PC-9 (cell line): ENCODE measurements around the gene TBC1D2B. TPM values are rescaled to one million over a fixed set of nuclear protein-coding genes. Genes with fewer than 3 reads are reported as not detected.

Source experiments
- BruUV-seq: library from RNA; stranded (reverse); fragments of 400-500 nt; replicated peaks from 2 replicates; lab custom pipeline; 2021; lab: Mats Ljungman, UMichigan
- CTCF ChIA-PET: fragments of 300-600 bp; sonication (Branson Sonifier 250); formaldehyde crosslinking; loops from one replicate; lab custom pipeline; 2022; ENCODE audit warnings: antibody characterized with exemption; lab: Charles Lee
- POLR2A ChIA-PET: fragments of 300-600 bp; sonication (Branson Sonifier 250); formaldehyde crosslinking; loops from one replicate; lab custom pipeline; 2022; ENCODE audit warnings: antibody characterized with exemption; ENCODE audit not compliant: unreplicated experiment; lab: Charles Lee
- DNase-seq, 2 experiments: peaks; one replicate each; pipeline versions ENCODE4 v3.0.0 to v3.0.0-alpha.2; 2015 to 2022; ENCODE audit warnings: mixed read lengths in 1 of 2
- H2AFZ ChIP-seq: fragments of 200-600 bp; sonication (generic); 2 replicates; pipeline ENCODE4 v1.8.1; 2017; ENCODE audit warnings: antibody characterized with exemption
- H3F3A ChIP-seq: fragments of 200-600 bp; sonication (generic); 2 replicates; pipeline ENCODE4 v1.8.1; 2017; ENCODE audit warnings: antibody characterized with exemption, mild to moderate bottlenecking, low read depth; ENCODE audit not compliant: insufficient read depth
- H3K27ac ChIP-seq: fragments of 200-600 bp; sonication (generic); 2 replicates; pipeline ENCODE4 v1.6.1; 2016; ENCODE audit warnings: mixed run types
- H3K27me3 ChIP-seq: fragments of 200-600 bp; sonication (generic); 2 replicates; pipeline ENCODE4 v1.6.1; 2016; ENCODE audit warnings: low read depth, mixed run types; ENCODE audit not compliant: insufficient read depth
- H3K36me3 ChIP-seq: fragments of 200-600 bp; sonication (generic); 2 replicates; pipeline ENCODE4 v1.6.1; 2016; ENCODE audit warnings: low read depth, mixed run types
- H3K4me1 ChIP-seq: fragments of 200-600 bp; sonication (generic); replicated peaks from 2 replicates; pipeline ENCODE4 v1.6.1; 2016; ENCODE audit warnings: mixed run types; ENCODE audit not compliant: insufficient read depth
- H3K4me2 ChIP-seq: fragments of 200-600 bp; sonication (generic); 2 replicates; pipeline ENCODE4 v1.6.1; 2017; ENCODE audit warnings: mixed run types
- H3K4me3 ChIP-seq: fragments of 200-600 bp; sonication (generic); 2 replicates; pipeline ENCODE4 v1.6.1; 2016; ENCODE audit warnings: mixed run types
- H3K79me2 ChIP-seq: fragments of 200-600 bp; sonication (generic); 2 replicates; pipeline ENCODE4 v1.6.1; 2017; ENCODE audit warnings: low read depth, mixed run types
- H3K9me2 ChIP-seq: fragments of 200-600 bp; sonication (generic); 2 replicates; pipeline ENCODE4 v1.8.1; 2017; ENCODE audit warnings: mild to moderate bottlenecking; ENCODE audit not compliant: insufficient read depth
- H3K9me3 ChIP-seq: fragments of 200-600 bp; sonication (generic); 2 replicates; pipeline ENCODE4 v1.8.1; 2016; ENCODE audit warnings: low read depth; ENCODE audit not compliant: insufficient read depth
- H4K20me1 ChIP-seq: fragments of 200-600 bp; sonication (generic); 2 replicates; pipeline ENCODE4 v1.8.1; 2017; ENCODE audit not compliant: insufficient read depth
- EZH2 ChIP-seq: fragments of 200-600 bp; sonication (generic); IDR thresholded peaks from 2 replicates; pipeline ENCODE4 v1.8.0; 2017; ENCODE audit warnings: antibody characterized with exemption, low read depth
- intact Hi-C: fragments of 100-400 bp; cut with micrococcal nuclease; formaldehyde crosslinking; loops from one replicate; pipeline ENCODE4 v1.10.0; 2022; ENCODE audit not compliant: unreplicated experiment
- total RNA-seq: library from RNA; stranded (reverse); gene quantifications from 2 replicates; pipeline ENCODE4 v1.2.3, GENCODE V29; 2021
- TF ChIP-seq, protein P1 (sequence below): fragments of 200-600 bp; sonication (generic); conservative IDR thresholded peaks from 2 replicates; pipeline ENCODE4 v1.6.1; 2017; ENCODE audit warnings: mixed run types, antibody characterized with exemption, mild to moderate bottlenecking, moderate library complexity

The TBC1D2B gene
- total RNA-seq, 1 experiment from 2014 or later, result 27.7 TPM

DNA sequence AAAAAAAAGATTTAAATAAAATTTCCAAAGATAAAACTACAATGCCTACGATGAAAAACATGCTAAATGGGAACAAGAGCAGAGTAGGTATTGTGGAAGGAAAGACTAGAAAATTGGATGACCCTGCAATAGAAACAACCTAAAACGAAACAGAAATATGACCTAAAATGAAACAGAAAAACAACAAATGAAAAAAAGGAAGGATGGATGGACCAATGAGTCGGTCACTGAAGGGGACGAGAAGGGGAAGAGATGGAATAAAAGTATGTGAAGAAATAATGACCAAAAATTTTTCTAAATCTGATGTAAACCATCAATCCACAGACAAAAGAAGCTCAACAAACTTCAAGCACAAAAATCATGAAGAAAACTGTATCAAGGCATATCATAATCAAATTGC lies 44.8 kb downstream of the TBC1D2B start:
- H3K27ac ChIP-seq, result no peak overlapping the region
- intact Hi-C loops, result no loop called here
- H3K9me3 ChIP-seq, result no peaks in the 10 kb centered on the region
- H3K4me2 ChIP-seq, result no peak overlapping the region
- no peaks in the 10 kb centered on the region for H3K36me3 ChIP-seq
- no peaks in the 10 kb centered on the region for H3K79me2 ChIP-seq
- no peak for TF ChIP-seq EZH2
- TF ChIP-seq, protein P1, sequence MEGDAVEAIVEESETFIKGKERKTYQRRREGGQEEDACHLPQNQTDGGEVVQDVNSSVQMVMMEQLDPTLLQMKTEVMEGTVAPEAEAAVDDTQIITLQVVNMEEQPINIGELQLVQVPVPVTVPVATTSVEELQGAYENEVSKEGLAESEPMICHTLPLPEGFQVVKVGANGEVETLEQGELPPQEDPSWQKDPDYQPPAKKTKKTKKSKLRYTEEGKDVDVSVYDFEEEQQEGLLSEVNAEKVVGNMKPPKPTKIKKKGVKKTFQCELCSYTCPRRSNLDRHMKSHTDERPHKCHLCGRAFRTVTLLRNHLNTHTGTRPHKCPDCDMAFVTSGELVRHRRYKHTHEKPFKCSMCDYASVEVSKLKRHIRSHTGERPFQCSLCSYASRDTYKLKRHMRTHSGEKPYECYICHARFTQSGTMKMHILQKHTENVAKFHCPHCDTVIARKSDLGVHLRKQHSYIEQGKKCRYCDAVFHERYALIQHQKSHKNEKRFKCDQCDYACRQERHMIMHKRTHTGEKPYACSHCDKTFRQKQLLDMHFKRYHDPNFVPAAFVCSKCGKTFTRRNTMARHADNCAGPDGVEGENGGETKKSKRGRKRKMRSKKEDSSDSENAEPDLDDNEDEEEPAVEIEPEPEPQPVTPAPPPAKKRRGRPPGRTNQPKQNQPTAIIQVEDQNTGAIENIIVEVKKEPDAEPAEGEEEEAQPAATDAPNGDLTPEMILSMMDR, result no peak
- BruUV-seq, result no TSS peak
- H3K27me3 ChIP-seq, result no peaks in the 10 kb centered on the region
- no peaks in the 10 kb centered on the region for H4K20me1 ChIP-seq
- no peaks in the 10 kb centered on the region for H3K4me1 ChIP-seq
- H2AFZ ChIP-seq, result no peak overlapping the region
- CTCF ChIA-PET, result no interaction called here
- no peak overlapping the region for H3K4me3 ChIP-seq
- H3K9me2 ChIP-seq, result no peaks in the 10 kb centered on the region
- no peak for DNase-seq
- POLR2A ChIA-PET, result no interaction called here
- H3F3A ChIP-seq, result no peaks in the 10 kb centered on the region; the same call in 1 of the 2 replicates

DNA sequence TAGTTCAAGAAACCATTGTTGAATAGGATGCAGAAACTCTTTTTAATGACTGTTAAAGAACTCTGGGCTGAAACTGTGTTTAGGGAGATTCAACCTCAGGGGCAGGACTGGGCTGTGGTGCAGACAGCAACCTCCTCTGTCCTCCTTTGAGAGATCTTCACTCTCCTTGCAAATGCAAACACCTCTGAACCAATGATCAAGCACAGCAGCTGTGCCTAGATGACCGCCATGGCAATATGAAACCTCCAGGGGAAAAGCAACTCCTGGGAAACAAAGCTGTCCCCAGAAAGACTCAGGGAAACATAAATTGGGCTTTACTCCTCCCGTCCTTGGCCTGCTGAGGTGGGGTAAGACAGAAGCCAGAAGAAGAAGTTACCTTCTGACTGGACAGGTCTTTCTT lies 52.6 kb downstream of the TBC1D2B start:
- Histone ChIP-seq H3K27me3 (no peaks in the 10 kb centered on the region), H4K20me1 (no peaks in the 10 kb centered on the region), H3K4me3 (no peak overlapping the region), H3K4me1 (no peaks in the 10 kb centered on the region), H3F3A (no peaks in the 10 kb centered on the region), H2AFZ (no peak overlapping the region), H3K9me3 (no peaks in the 10 kb centered on the region), H3K27ac (no peak overlapping the region), H3K36me3 (no peaks in the 10 kb centered on the region), H3K4me2 (no peak overlapping the region), H3K9me2 (no peaks in the 10 kb centered on the region), H3K79me2 (no peaks in the 10 kb centered on the region)
- TF ChIP-seq, protein P1, result no peak
- TF ChIP-seq EZH2, result no peak
- intact Hi-C loops, result no loop called here
- POLR2A ChIA-PET, result no interaction called here
- CTCF ChIA-PET, result no interaction called here
- no TSS peak for BruUV-seq
- no peak for DNase-seq

DNA sequence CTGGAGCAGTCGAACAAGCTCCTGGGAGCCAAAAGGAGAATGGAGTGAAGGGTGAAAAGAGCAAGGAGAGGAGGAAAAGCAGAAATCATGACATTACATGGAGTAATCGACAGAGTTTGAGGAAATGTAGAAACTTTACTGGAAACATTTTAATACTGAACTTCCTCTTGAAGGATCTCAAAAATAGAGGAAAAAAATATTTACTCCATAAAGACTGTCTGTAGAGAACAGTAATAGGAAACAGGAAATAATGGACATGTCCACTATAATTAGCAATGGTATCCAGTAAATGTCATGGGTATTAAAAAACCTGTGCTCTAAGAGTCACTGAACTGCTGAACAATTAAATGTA lies 53.0 kb downstream of the TBC1D2B start:
- no TSS peak for BruUV-seq
- Histone ChIP-seq H3K27ac (no peak overlapping the region), H3K4me2 (no peak overlapping the region), H3K4me3 (no peak overlapping the region), H3F3A (no peaks in the 10 kb centered on the region), H3K79me2 (no peaks in the 10 kb centered on the region), H3K9me3 (no peaks in the 10 kb centered on the region), H3K27me3 (no peaks in the 10 kb centered on the region), H3K9me2 (no peaks in the 10 kb centered on the region), H2AFZ (no peak overlapping the region), H3K4me1 (no peaks in the 10 kb centered on the region), H3K36me3 (no peaks in the 10 kb centered on the region), H4K20me1 (no peaks in the 10 kb centered on the region)
- CTCF ChIA-PET, result no interaction called here
- POLR2A ChIA-PET, result no interaction called here
- DNase-seq, result no peak
- intact Hi-C loops, result no loop called here
- TF ChIP-seq, protein P1, result no peak
- no peak for TF ChIP-seq EZH2
